ENCODE data around the gene CD177. TPM values are rescaled to one million over a fixed set of nuclear protein-coding genes. Genes with fewer than 3 reads are reported as not detected.

The CD177 gene
- total and polyA plus RNA-seq, 10 donors = 2.3 to 354 (median 51.0) TPM

DNA sequence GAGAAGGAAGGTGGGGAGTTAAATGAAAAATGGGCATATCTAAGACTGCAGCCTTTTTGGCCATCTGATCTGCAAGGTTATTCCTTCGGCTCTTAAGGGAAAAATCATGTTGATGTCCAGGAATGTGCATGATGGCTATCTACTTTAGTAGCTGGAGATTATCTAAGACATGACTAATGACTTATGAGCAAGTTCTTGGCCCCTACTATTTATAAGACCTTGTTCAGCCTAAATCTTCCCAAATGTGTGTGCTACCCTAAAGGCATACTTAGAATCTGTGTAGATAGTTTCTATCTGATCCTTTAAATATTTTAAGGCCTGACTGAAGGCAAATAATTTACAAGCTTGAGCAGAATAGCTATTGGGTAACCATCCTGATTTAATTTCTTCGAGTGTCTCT lies 41.8 kb upstream of the CD177 start:
- intact Hi-C loops (cut with DNase I; ENCODE audit: low total_unique reads) = no loop called here
- Histone ChIP-seq H3K4me1 (no peaks in the 10 kb centered on the region), H3K27me3 (replicated peaks in 1 of 7) (peaks cover 0 to 6% (median 0%) of the 10 kb centered on the region in 7 donors), H3K9me3 (peaks cover 0 to 8% (median 0%) of the 10 kb centered on the region in 8 donors), H3K36me3 (no peaks in the 10 kb centered on the region), H3K4me3 (no peak overlapping the region), H3K27ac (no peak overlapping the region)
- no peak for DNase-seq
- TF ChIP-seq, protein P1, sequence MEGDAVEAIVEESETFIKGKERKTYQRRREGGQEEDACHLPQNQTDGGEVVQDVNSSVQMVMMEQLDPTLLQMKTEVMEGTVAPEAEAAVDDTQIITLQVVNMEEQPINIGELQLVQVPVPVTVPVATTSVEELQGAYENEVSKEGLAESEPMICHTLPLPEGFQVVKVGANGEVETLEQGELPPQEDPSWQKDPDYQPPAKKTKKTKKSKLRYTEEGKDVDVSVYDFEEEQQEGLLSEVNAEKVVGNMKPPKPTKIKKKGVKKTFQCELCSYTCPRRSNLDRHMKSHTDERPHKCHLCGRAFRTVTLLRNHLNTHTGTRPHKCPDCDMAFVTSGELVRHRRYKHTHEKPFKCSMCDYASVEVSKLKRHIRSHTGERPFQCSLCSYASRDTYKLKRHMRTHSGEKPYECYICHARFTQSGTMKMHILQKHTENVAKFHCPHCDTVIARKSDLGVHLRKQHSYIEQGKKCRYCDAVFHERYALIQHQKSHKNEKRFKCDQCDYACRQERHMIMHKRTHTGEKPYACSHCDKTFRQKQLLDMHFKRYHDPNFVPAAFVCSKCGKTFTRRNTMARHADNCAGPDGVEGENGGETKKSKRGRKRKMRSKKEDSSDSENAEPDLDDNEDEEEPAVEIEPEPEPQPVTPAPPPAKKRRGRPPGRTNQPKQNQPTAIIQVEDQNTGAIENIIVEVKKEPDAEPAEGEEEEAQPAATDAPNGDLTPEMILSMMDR (IDR thresholded peaks at IDR 0.05 in 8 of 11, conservative IDR thresholded peaks at IDR 0.05 in 3 of 11) = no peak
- TF ChIP-seq POLR2A (IDR thresholded peaks at IDR 0.05) (no peak), POLR2AphosphoS5 (IDR thresholded peaks at IDR 0.05) (no peak)
- WGBS, 5 donors = 70 to 92% (median 75%) methylated on average over 2 of the region's 2 CpGs

DNA sequence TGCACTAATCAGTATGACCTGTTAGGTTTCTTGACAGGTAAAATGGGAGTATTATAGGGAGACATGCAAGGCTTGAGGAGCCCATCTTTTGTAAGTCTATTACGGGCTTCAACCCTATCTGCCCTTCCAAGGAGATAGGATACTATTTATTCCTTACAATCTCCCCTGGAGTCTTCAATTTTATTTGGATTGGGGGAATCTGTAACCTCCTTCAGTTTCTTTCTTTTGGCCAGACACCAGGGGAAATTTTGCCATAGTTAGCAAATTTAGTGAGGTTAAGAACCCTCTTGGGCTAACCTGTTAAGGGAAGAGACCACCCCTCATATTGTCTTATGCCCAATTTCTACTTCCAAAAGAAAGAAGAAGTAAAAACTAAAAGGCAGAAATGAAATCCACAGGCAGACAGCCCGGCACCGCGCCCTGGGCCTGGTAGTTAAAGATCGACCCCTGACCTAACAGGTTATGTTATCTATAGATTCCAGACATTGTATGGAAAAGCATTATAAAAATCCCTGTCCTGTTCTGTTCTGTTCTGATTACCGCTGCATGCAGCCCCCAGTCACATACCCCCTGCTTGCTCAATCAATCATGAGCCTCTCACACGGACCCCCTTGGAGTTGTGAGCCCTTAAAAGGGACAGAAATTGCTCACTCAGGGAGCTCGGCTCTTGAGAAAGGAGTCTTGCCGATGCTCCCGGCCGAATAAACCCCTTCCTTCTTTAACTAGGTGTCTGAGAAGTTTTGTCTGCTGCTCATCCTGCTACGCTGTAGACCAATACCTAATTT lies 39.6 kb upstream of the CD177 start:
- no peaks in the 10 kb centered on the region for H3K27me3 ChIP-seq (replicated peaks in 1 of 7)
- no peak for DNase-seq
- no peaks in the 10 kb centered on the region for H3K4me1 ChIP-seq
- peaks cover 0 to 8% (median 0%) of the 10 kb centered on the region in 8 donors for H3K9me3 ChIP-seq
- no peak for TF ChIP-seq POLR2AphosphoS5 (IDR thresholded peaks at IDR 0.05)
- no peak for TF ChIP-seq POLR2A (IDR thresholded peaks at IDR 0.05)
- TF ChIP-seq, protein P1 (IDR thresholded peaks at IDR 0.05 in 8 of 11, conservative IDR thresholded peaks at IDR 0.05 in 3 of 11) = no peak
- H3K36me3 ChIP-seq = no peaks in the 10 kb centered on the region
- no peak overlapping the region for H3K27ac ChIP-seq
- WGBS, 5 donors = 79 to 88% (median 87%) methylated on average over 12 of the region's 12 CpGs
- no peak overlapping the region for H3K4me3 ChIP-seq
- intact Hi-C loops (cut with DNase I; ENCODE audit: low total_unique reads) = no loop called here

DNA sequence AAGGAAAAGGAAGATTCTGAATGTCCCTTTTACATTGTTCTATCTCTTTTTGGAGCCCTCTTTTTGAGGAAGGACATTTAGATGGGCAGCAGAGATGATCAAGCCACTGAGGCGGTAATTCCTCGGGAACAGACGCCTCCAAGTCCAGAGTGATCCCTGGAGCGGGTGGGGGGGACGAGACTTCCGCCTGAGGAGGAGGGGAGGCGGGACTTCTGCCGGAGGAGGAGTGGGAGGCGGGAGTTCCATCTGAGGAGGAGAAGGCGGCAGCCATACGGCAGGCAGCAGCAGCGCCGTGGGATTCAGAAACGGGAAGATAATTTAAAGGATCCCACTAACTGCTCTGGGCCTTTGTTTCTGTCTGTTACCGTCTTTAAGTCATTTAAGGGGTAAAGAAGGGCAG lies 37.6 kb upstream of the CD177 start:
- Histone ChIP-seq H3K27ac (no peak overlapping the region), H3K4me3 (no peak overlapping the region), H3K27me3 (replicated peaks in 1 of 7) (peaks cover 0 to 9% (median 0%) of the 10 kb centered on the region in 7 donors), H3K9me3 (peaks cover 0 to 8% (median 0%) of the 10 kb centered on the region in 8 donors), H3K36me3 (no peaks in the 10 kb centered on the region), H3K4me1 (no peaks in the 10 kb centered on the region)
- WGBS, 5 donors = 81 to 95% (median 86%) methylated on average over 15 of the region's 15 CpGs
- TF ChIP-seq, protein P1 (IDR thresholded peaks at IDR 0.05 in 8 of 11, conservative IDR thresholded peaks at IDR 0.05 in 3 of 11) = no peak
- TF ChIP-seq POLR2AphosphoS5 (IDR thresholded peaks at IDR 0.05) = no peak
- TF ChIP-seq POLR2A (IDR thresholded peaks at IDR 0.05) = no peak
- DNase-seq = no peak
- intact Hi-C loops (cut with DNase I; ENCODE audit: low total_unique reads) = no loop called here

DNA sequence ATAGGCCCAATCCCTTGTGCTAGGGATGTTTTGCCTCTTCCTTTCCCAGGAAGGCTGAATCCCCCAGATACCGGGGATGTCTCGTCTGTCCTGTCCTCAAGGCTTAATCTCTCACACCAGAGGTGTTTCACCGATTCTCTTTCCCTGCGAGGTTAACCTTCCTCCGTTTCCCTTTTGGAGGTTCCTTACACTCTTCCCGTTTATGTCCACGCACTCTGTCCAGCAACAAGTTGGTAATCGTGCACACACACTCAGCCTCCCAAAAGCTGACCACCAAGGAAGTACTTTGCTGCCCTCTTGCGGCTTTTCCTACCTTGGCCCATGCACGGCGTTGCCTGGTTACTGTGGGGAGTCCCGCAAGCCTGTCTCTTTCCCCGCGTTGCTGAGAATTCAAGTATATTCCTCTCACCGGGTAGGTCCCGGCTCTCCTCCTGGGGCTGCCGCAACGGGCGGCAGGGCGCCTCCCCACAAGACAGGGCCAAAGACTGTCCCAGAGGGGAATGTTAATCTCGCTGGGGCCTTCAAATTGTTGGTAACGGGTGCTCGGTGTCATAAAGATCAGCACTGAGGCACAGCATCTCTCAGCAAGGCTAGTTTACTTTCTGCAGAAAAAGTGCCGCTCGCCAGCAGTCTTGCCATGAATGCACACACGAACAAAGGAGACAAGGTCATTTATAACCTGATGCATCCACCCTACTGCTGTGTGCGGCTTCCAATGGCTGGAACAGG lies 36.7 kb upstream of the CD177 start:
- WGBS, 5 donors = 86 to 91% (median 88%) methylated on average over 27 of the region's 27 CpGs
- Histone ChIP-seq H3K27me3 (replicated peaks in 1 of 7) (peaks cover 0 to 9% (median 0%) of the 10 kb centered on the region in 7 donors), H3K4me1 (no peaks in the 10 kb centered on the region), H3K36me3 (no peaks in the 10 kb centered on the region), H3K27ac (no peak overlapping the region), H3K4me3 (no peak overlapping the region), H3K9me3 (peaks cover 0 to 8% (median 0%) of the 10 kb centered on the region in 8 donors)
- intact Hi-C loops (cut with DNase I; ENCODE audit: low total_unique reads) = no loop called here
- TF ChIP-seq POLR2AphosphoS5 (IDR thresholded peaks at IDR 0.05) = no peak
- TF ChIP-seq, protein P1 (IDR thresholded peaks at IDR 0.05 in 8 of 11, conservative IDR thresholded peaks at IDR 0.05 in 3 of 11) = no peak
- TF ChIP-seq POLR2A (IDR thresholded peaks at IDR 0.05) = no peak
- no peak for DNase-seq
